GM13977 (cell line): ENCODE measurements around the gene CLEC16A.

ENCODE experiments used
- DNase-seq: peaks from one replicate; pipeline ENCODE4 v3.0.0; 2012; ENCODE audit warnings: low spot score
- CTCF ChIP-seq: IDR thresholded peaks from 2 replicates; pipeline ENCODE4 v1.5.1; 2012; ENCODE audit warnings: mild to moderate bottlenecking, control low read depth; ENCODE audit not compliant: insufficient read depth; ENCODE audit errors: extremely low read depth, missing control alignments
- in situ Hi-C: fragments of 300-500 bp; cut with MboI; formaldehyde crosslinking; loops from one replicate; pipeline ENCODE4 v1.12.0; 2022; ENCODE audit warnings: low sequenced_read_pairs, low pct_unique_long_range_greater_than_20kb, mixed read lengths, inconsistent platforms; ENCODE audit not compliant: unreplicated experiment

CLEC16A gene

GRCh38 chr16:11079652-11080187, 135.4 kb downstream of the CLEC16A start:
- no peak for TF ChIP-seq CTCF
- DNase-seq = peak; percentile 41

GRCh38 chr16:11080327-11080967, 136.1 kb downstream of the CLEC16A start:
- in situ Hi-C loops = no loop called here
- DNase-seq = no peak
- no peak for TF ChIP-seq CTCF

More at GRCh38 chr16:11079652-11080187, 135.4 kb downstream of the CLEC16A start:
- in situ Hi-C loops = no loop called here

- TF ChIP-seq CTCF = no peak
- DNase-seq = no peak
- in situ Hi-C loops = no loop called here
Observed at GRCh38 chr16:11080999-11081630, 136.8 kb downstream of the CLEC16A start.

GRCh38 chr16:11082108-11082859, 137.9 kb downstream of the CLEC16A start:
- in situ Hi-C loops = no loop called here
- no peak for TF ChIP-seq CTCF
- no peak for DNase-seq

- no peak for TF ChIP-seq CTCF
- DNase-seq = no peak
- in situ Hi-C loops = no loop called here
Observed at GRCh38 chr16:11082860-11083388, 138.6 kb downstream of the CLEC16A start.

GRCh38 chr16:11084484-11084875, 140.1 kb downstream of the CLEC16A start:
- in situ Hi-C loops = no loop called here
- DNase-seq = no peak
- TF ChIP-seq CTCF = no peak
